ENCODE data around the gene CLDN9. TPM values are rescaled to one million over a fixed set of nuclear protein-coding genes. Genes with fewer than 3 reads are reported as not detected.

Gene CLDN9
- polyA plus RNA-seq, 1 donor from 2014 or later, result not detected

DNA sequence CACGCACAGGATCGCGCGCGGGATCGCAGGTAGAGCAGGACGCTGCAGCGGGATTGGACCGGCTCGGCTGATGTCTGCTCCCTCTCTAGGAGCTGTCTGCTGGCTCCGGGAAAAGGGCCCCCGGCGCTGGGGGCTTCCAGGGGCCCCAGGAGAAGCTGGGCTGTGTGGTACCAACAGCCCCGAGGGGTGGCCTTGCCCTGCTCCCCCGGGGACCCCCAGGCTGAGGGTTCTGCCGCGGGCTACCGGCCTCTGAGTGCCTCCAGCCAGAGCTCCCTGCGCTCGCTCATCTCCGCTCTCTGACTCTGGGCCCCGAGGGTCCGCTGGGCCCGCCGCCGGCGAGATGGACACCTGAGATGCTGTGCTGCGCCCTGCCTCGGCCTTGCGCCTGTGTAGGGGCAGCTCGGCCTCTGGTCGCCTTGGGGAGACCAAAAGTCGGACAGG, 45.0 kb upstream of the CLDN9 start:
- Histone ChIP-seq H2AFZ (ENCODE audit: low read depth, low read length) (no peak overlapping the region), H3F3A (ENCODE audit: insufficient read depth, low read length, poor library complexity, severe bottlenecking) (no peaks in the 10 kb centered on the region), H3K9ac (ENCODE audit: low read length) (no peak overlapping the region), H3K79me2 (replicated peaks; ENCODE audit: insufficient read depth, low read length) (no peaks in the 10 kb centered on the region), H3K4me2 (ENCODE audit: low read length) (no peak overlapping the region), H3K9me3 (ENCODE audit: low read length) (no peaks in the 10 kb centered on the region), H3K27me3 (ENCODE audit: insufficient read depth, low read depth, low read length) (peaks cover 55% of the 10 kb centered on the region), H3K27ac (ENCODE audit: low read length) (no peak overlapping the region), H3K4me3 (ENCODE audit: low read length) (no peak overlapping the region), H4K20me1 (ENCODE audit: insufficient read depth) (no peaks in the 10 kb centered on the region), H3K36me3 (ENCODE audit: insufficient read depth, low read length) (no peaks in the 10 kb centered on the region), H3K9me2 (ENCODE audit: insufficient read depth, low read length) (no peaks in the 10 kb centered on the region)
- TF ChIP-seq, protein P1, sequence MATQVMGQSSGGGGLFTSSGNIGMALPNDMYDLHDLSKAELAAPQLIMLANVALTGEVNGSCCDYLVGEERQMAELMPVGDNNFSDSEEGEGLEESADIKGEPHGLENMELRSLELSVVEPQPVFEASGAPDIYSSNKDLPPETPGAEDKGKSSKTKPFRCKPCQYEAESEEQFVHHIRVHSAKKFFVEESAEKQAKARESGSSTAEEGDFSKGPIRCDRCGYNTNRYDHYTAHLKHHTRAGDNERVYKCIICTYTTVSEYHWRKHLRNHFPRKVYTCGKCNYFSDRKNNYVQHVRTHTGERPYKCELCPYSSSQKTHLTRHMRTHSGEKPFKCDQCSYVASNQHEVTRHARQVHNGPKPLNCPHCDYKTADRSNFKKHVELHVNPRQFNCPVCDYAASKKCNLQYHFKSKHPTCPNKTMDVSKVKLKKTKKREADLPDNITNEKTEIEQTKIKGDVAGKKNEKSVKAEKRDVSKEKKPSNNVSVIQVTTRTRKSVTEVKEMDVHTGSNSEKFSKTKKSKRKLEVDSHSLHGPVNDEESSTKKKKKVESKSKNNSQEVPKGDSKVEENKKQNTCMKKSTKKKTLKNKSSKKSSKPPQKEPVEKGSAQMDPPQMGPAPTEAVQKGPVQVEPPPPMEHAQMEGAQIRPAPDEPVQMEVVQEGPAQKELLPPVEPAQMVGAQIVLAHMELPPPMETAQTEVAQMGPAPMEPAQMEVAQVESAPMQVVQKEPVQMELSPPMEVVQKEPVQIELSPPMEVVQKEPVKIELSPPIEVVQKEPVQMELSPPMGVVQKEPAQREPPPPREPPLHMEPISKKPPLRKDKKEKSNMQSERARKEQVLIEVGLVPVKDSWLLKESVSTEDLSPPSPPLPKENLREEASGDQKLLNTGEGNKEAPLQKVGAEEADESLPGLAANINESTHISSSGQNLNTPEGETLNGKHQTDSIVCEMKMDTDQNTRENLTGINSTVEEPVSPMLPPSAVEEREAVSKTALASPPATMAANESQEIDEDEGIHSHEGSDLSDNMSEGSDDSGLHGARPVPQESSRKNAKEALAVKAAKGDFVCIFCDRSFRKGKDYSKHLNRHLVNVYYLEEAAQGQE (IDR thresholded peaks at IDR 0.05; ENCODE audit: borderline replicate concordance), result no peak
- TF ChIP-seq, protein P2, sequence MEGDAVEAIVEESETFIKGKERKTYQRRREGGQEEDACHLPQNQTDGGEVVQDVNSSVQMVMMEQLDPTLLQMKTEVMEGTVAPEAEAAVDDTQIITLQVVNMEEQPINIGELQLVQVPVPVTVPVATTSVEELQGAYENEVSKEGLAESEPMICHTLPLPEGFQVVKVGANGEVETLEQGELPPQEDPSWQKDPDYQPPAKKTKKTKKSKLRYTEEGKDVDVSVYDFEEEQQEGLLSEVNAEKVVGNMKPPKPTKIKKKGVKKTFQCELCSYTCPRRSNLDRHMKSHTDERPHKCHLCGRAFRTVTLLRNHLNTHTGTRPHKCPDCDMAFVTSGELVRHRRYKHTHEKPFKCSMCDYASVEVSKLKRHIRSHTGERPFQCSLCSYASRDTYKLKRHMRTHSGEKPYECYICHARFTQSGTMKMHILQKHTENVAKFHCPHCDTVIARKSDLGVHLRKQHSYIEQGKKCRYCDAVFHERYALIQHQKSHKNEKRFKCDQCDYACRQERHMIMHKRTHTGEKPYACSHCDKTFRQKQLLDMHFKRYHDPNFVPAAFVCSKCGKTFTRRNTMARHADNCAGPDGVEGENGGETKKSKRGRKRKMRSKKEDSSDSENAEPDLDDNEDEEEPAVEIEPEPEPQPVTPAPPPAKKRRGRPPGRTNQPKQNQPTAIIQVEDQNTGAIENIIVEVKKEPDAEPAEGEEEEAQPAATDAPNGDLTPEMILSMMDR (IDR thresholded peaks at IDR 0.05; ENCODE audit: poor library complexity, severe bottlenecking), result no peak
- TF ChIP-seq POLR2AphosphoS5 (IDR thresholded peaks at IDR 0.05), result no peak
- no peak for TF ChIP-seq EZH2 (IDR thresholded peaks at IDR 0.05; ENCODE audit: borderline replicate concordance, insufficient read depth, low read length, poor library complexity, severe bottlenecking)
- TF ChIP-seq SMC3 (conservative IDR thresholded peaks at IDR 0.05; ENCODE audit: poor library complexity), result no peak
- TF ChIP-seq EP300 (conservative IDR thresholded peaks at IDR 0.05; ENCODE audit: poor library complexity, severe bottlenecking), result no peak
- TF ChIP-seq MXI1 (conservative IDR thresholded peaks at IDR 0.05; ENCODE audit: poor library complexity, severe bottlenecking), result no peak
- no peak for TF ChIP-seq RAD21 (conservative IDR thresholded peaks at IDR 0.05)
- no peak for TF ChIP-seq TAF1 (IDR thresholded peaks at IDR 0.05; ENCODE audit: low read depth)

DNA sequence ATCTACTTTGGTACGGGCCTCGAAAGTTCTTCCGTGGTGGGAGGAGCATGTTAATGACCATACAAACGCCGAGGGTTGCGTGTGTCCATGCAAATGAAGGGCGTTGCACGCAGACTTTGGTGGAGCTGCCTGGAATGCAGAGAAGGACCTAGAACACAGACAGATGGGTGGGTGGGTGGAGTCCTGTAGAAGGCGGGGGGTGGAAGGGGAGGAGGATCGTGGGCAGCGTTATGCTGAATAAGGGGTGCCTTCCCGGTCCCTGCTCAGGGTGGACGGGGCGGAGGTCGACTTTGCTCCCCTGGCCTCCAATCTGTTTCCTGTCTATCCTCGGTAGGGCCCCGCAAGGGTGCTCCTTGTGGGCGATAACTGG, 44.4 kb upstream of the CLDN9 start:
- Histone ChIP-seq H3K27me3 (ENCODE audit: insufficient read depth, low read depth, low read length) (peaks cover 49% of the 10 kb centered on the region), H3K9ac (ENCODE audit: low read length) (peak overlapping the region; percentile 83), H3K4me3 (ENCODE audit: low read length) (peak overlapping the region; percentile 98), H3K27ac (ENCODE audit: low read length) (no peak overlapping the region), H3K36me3 (ENCODE audit: insufficient read depth, low read length) (no peaks in the 10 kb centered on the region), H3K9me3 (ENCODE audit: low read length) (no peaks in the 10 kb centered on the region), H3K79me2 (replicated peaks; ENCODE audit: insufficient read depth, low read length) (no peaks in the 10 kb centered on the region), H4K20me1 (ENCODE audit: insufficient read depth) (no peaks in the 10 kb centered on the region), H3F3A (ENCODE audit: insufficient read depth, low read length, poor library complexity, severe bottlenecking) (no peaks in the 10 kb centered on the region), H3K9me2 (ENCODE audit: insufficient read depth, low read length) (no peaks in the 10 kb centered on the region), H3K4me2 (ENCODE audit: low read length) (no peak overlapping the region), H2AFZ (ENCODE audit: low read depth, low read length) (no peak overlapping the region)
- TF ChIP-seq SMC3 (conservative IDR thresholded peaks at IDR 0.05; ENCODE audit: poor library complexity), result no peak
- TF ChIP-seq EP300 (conservative IDR thresholded peaks at IDR 0.05; ENCODE audit: poor library complexity, severe bottlenecking), result no peak
- TF ChIP-seq, protein P1 (IDR thresholded peaks at IDR 0.05; ENCODE audit: borderline replicate concordance), result no peak
- TF ChIP-seq MXI1 (conservative IDR thresholded peaks at IDR 0.05; ENCODE audit: poor library complexity, severe bottlenecking), result no peak

Measured in neural cell (in vitro differentiated cells).